ENCODE measurements around the gene NOS1. TPM values are rescaled to one million over a fixed set of nuclear protein-coding genes. Genes with fewer than 3 reads are reported as not detected.
"Not testable (repeated sequence)": the region's sequence is repeated elsewhere in the genome, so short reads cannot be mapped to it uniquely, and the experiment has no call there.

NOS1 gene
- polyA plus RNA-seq, 4 donors: 0.78 to 0.82 (median 0.82) TPM

DNA sequence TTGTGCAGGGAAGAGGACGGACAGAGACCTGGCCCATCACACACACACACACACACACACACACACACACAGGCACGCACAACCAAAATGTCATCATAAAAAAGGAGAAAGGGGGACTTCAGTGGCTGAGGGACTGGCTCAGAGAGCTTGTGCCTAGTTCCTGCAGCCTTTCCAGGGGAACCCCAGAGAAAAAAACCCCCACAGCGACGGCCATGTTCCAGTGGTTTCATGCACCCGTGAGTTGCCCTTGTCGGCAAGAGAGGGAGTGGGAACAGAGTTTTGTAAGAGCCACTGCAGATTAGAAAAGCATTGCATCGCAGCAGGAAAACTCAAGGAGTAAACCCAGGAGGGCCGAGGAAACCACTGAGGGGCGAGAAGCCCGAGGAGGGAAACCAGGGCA lies 146.6 kb downstream of the NOS1 start:
- DNase-seq (ENCODE audit: low read depth in 4 of 4, low spot score in 2 of 4): no peak

GRCh38 chr12:117213295-117213808 lies 148.1 kb downstream of the NOS1 start:
- no peak for DNase-seq (ENCODE audit: low read depth in 4 of 4, low spot score in 2 of 4)

- DNase-seq (ENCODE audit: low read depth in 4 of 4, low spot score in 2 of 4): peak; percentile 39 to 75 (median 54)
Observed at GRCh38 chr12:117212563-117213190, 148.7 kb downstream of the NOS1 start.

- DNase-seq (ENCODE audit: low read depth in 4 of 4, low spot score in 2 of 4): no peak
Observed at GRCh38 chr12:117210266-117210918, 151.0 kb downstream of the NOS1 start.

DNA sequence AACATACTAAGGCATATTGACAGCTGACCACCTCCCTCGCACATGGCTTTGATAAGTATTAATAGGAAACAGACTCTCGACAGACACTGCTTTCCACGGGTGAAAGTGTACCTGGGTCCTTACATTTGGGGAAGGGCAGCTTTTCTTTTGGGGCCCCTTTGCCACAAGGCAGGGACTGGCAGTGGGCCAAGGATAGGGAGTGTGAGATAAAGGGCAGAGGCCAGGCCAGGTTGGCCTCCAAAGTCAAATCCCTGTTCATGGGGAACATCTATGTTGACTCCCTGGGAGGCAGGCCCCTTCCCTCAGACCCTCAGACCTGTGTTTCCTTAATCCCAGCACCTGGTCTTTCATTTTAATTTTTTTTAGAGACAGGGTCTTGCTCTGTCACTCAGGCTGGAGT lies 151.8 kb downstream of the NOS1 start:
- no peak for DNase-seq (ENCODE audit: low read depth in 4 of 4, low spot score in 2 of 4)

DNA sequence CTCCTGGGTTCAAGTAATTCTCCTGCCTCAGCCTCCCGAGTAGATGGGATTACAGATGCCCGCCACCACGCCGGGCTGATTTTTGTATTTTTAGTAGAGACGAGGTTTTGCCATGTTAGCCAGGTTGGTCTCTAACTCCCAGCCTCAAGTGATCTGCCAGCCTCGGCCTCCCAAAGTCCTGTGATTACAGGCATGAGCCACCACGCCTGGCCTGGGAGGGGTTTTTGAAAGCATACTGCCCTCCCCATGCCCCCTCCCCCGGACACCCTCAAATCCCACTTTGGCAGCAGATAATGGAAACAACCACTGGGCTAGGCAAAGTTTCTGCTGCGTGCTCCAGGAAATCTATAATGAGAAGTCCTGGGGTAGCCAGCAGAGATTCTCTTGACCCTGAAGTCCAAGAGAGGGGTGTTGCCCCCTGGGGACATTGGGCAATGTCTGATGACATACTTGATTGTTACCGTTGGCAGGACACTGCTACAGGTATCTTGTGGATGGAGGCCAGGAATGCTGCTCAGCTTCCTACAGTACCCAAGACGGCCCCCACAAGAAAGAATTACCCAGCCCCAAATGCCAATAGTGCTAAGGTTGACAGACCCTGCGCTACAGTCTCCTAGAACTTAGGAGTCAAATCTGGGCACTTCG lies 152.5 kb downstream of the NOS1 start:
- no peak for DNase-seq (ENCODE audit: low read depth in 4 of 4, low spot score in 2 of 4)

- DNase-seq (ENCODE audit: low read depth in 4 of 4, low spot score in 2 of 4): no peak
Observed at GRCh38 chr12:117208206-117208605, 153.2 kb downstream of the NOS1 start.

DNA sequence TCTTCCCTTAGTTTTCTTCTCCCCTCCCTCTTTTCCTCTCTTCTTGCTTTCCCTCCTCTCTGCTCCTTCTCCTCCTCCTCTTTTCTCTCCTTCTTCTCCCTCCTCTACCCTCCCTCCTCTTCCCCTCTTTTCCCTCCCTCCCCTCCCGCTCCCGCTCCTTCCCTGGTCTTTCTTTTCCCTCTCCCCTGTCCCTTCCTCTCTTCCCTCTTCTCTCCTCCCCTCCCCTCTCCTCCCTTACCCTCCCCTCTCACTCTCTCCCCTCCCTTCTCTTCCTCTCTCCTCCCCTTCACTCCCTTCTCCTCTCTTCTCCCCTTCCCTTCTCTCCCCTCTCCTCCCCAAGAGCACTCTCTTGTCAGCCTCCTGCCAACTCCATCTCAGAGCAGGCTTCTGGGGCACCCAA lies 153.8 kb downstream of the NOS1 start:
- DNase-seq (ENCODE audit: low read depth in 4 of 4, low spot score in 2 of 4): no peak

DNA sequence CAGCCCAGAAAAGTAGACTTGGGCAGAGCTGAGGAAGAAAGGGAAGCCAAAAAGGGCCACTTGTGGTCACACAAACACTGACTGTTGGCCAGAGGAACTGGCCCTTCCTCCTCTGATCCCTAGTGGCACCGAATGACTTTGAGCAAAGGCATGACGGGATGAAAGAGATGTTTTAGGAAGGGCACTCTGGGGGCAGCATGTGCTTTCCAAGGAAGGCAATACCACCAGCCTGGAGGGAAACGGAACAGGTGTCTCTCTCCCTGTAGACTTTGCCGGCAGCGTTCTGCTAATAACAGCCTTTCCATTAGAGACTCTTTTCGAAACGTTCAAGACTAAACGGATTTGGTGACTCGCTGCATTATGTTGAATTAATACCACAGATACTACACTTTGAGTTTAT lies 158.9 kb downstream of the NOS1 start:
- DNase-seq (ENCODE audit: low read depth in 4 of 4, low spot score in 2 of 4): no peak

- DNase-seq (ENCODE audit: low read depth in 4 of 4, low spot score in 2 of 4): no peak
Observed at GRCh38 chr12:117202033-117202432, 159.4 kb downstream of the NOS1 start.

DNA sequence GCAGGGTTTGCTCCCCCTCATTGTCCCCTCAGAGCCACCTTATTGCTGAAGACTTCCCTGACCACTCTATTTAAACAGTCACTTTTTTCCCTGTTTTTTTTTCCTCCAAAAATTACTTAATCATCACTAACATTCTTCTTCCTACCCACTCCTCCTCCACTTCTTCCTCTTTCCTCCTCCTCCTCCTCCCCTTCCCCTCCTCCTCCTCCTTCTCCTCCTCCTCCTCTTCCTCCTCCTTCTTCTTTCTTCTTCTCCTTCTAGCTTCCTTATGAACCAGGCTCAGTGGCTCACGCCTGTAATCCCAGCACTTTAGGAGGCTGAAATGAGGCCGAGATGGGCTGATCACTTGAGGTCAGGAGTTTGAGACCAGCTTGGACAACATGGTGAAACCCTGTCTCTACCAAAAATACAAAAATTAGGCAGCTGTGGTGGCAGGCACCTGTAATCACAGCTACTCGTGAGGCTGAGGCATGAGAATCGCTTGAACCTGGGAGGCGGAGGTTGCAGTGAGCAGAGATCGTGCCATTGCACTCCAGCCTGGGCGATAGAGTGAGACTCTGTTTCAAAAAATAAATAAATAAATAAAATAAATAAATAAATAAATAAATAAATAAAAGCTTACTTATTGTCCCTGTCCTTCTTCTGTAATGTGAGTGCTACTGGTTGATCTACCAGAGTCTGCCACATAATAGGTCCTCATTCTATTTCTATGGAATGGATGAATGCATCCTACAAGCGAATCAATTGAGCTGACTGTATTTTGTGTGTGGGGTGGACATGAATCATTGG lies 161.3 kb downstream of the NOS1 start:
- not testable (repeated sequence) for DNase-seq (ENCODE audit: low read depth in 4 of 4, low spot score in 2 of 4)

DNA sequence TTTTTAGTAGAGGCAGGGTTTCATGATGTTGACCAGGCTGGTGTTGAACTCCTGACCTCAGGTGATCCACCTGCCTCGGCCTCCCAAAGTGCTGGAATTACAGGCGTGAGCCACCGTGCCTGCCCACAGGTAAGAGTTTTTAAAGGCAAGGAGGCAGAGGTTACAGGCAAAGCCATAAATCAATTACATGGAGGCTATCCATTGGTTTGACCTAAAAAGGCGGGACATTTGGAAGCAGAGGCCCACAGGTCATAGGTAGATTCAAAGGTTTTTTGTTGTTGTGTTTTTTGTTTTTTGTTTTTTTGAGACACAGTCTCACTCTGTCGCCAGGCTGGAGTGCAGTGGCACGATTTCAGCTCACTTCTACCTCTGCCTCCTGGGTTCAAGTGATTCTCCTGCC lies 165.1 kb downstream of the NOS1 start:
- not testable (repeated sequence) for DNase-seq (ENCODE audit: low read depth in 4 of 4, low spot score in 2 of 4)

DNA sequence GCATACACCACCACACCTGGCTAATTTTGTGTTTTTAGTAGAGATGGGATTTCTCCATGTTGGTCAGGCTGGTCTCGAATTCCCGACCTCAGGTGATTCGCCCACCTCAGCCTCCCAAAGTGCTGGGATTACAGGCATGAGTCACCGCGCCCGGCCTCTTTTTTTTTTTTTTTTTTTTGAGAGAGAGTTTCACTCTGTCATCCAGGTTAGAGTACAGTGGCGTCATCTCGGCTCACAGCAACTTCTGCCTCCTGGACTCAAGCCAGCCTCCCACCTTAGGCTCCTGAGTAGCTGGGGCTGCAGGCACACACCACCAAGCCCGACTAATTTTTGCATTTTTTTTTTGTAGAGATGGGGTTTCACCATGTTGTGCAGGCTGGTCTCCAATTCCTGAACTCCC lies 166.4 kb downstream of the NOS1 start:
- DNase-seq (ENCODE audit: low read depth in 4 of 4, low spot score in 2 of 4): not testable (repeated sequence)

DNA sequence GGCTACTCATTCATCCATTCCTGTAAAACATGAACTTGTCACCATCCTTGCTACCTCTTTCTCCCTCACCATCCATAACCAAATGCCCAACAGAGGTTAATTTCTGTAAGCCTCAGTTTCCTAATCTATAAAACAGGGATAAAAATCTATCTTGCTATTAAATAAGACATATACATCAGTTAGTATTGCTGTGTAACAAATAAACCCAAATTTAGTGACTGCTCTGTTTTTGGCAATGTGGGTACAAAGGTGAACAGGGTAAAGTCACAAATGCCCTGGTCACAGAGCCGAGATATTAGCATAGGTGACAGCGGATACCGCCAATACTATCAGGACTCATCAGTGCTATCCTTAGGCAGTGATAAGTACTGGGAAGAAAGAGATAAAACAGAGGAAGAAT lies 167.5 kb downstream of the NOS1 start:
- no peak for DNase-seq (ENCODE audit: low read depth in 4 of 4, low spot score in 2 of 4)

GRCh38 chr12:117192581-117192980 lies 168.8 kb downstream of the NOS1 start:
- DNase-seq (ENCODE audit: low read depth in 4 of 4, low spot score in 2 of 4): not testable (repeated sequence)

DNA sequence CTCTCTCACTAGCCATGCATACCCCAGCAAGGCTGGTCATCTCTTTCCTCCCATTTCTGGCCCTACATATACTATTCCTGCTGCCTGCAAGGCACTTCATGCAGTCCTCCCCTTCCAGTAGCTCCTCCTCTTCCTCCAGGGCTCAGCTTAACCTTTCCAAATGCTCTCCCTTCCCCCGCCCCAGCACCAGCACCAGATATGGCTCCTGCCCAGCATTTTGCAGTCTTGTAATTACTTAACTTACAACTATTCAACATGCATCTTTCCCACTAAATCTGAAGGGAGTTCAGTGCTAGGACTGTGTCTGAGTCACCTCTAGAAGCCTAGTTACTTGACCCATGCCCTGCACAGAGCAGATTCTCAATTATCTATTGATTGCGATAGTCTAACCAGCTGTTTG lies 169.4 kb downstream of the NOS1 start:
- DNase-seq (ENCODE audit: low read depth in 4 of 4, low spot score in 2 of 4): no peak

- DNase-seq (ENCODE audit: low read depth in 4 of 4, low spot score in 2 of 4): peak in 3 of 4 donors; percentile 47 to 78 (median 78)
Observed at GRCh38 chr12:117190210-117190781, 171.1 kb downstream of the NOS1 start, which contains the start of gene FBXO21. Gene FBXO21, minus strand, starts transcription at chr12:117190470. Its CDS starts 14 bp downstream, at chr12:117190456.

DNA sequence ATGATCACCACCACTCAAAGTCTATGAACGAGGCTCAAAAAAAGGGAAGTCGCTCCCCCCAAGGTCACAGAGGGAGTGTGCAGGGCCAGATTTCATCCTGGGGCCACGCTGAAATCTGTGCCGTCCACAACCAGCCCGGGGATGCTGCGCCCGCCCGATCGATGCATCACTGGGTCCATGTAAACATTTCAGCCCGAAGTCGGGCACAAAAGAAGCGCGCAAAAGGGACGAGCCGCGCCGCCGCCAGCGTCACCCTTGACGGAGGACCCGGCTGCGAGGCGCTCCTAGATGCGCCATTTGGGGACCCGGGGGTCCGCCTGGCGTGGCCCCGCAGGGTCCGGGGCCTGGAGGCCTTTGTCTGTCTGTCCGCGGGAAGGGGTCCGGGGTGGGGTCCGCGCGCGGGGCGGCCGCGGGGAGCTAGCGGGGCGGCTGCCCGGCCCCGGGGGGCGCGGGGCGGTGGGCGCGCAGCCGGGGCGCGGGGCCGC lies 171.7 kb downstream of the NOS1 start:
- DNase-seq (ENCODE audit: low read depth in 4 of 4, low spot score in 2 of 4): peak in 1 of 4 donors; percentile 43

DNA sequence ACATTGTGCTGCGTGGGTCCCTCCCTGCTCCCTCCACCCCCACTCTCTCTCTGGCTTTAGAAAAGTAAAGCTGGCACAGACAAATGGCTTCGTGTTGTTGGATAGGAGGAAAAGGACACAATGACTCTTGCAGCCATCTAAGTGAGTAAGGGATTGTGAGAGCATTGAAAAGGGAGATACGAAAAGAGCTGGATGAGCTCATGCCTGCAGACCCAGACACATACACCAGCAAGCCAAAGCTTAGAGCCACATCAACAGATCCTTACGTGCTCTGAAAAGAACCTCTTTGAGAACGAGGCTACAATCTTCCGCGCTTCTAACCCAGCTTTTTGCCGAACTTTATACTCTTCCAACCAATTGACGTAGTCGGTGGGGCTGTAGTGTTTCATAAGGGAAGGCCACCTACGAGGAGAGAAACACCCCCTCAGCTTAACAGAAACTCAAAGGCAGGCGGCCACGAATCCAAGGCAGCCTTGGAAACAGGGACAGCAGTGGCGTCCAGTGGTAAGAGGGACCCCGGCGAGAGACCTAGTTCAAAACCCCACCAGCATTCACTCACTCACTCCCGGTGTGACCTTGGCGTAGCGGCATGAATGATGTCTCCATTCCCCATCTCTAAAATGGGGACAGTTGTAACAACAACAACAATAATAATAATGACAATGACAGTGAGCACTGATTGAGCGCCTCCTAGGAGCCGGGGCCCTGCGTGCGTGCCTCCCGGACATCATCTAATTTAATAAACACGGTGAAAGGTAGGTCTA lies 172.3 kb downstream of the NOS1 start:
- DNase-seq (ENCODE audit: low read depth in 4 of 4, low spot score in 2 of 4): peak in 1 of 4 donors; percentile 43
